ENCODE results near the gene DEK.

Gene DEK

DNA sequence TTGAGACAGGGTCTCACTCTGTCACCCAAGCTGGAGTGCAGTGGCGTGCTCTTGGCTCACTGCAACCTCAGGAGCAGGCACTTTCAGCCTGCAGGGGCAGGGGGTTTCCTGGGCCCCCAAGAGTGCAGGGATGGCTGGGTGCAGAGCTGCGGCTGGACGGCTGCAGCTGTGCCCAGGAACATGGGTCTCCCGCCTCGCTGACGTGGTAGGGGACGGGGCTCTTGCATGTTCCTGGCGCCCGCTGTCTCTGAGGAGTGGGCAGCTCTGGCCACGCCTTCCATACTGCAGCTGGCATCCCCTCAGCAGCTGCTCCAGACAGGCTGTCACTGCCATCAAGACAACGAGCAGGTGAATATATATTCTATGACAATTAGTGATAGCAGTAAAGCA lies 2.2 kb upstream of the DEK start:
- H3K27ac ChIP-seq (replicated peaks) = no peak overlapping the region
- no peak for DNase-seq (ENCODE audit: low read depth in 1 of 2, low spot score in 1 of 2)
- no peak overlapping the region for H3K4me3 ChIP-seq (replicated peaks; ENCODE audit: insufficient read depth, low read length)
- TF ChIP-seq POLR2AphosphoS5 (IDR thresholded peaks at IDR 0.05; ENCODE audit: low read depth) (no peak), SPI1 (IDR thresholded peaks at IDR 0.05; ENCODE audit: borderline replicate concordance, low read depth) (no peak), GABPA (IDR thresholded peaks at IDR 0.05; ENCODE audit: low read depth) (no peak)
- TF ChIP-seq, protein P1, sequence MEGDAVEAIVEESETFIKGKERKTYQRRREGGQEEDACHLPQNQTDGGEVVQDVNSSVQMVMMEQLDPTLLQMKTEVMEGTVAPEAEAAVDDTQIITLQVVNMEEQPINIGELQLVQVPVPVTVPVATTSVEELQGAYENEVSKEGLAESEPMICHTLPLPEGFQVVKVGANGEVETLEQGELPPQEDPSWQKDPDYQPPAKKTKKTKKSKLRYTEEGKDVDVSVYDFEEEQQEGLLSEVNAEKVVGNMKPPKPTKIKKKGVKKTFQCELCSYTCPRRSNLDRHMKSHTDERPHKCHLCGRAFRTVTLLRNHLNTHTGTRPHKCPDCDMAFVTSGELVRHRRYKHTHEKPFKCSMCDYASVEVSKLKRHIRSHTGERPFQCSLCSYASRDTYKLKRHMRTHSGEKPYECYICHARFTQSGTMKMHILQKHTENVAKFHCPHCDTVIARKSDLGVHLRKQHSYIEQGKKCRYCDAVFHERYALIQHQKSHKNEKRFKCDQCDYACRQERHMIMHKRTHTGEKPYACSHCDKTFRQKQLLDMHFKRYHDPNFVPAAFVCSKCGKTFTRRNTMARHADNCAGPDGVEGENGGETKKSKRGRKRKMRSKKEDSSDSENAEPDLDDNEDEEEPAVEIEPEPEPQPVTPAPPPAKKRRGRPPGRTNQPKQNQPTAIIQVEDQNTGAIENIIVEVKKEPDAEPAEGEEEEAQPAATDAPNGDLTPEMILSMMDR (IDR thresholded peaks at IDR 0.05; ENCODE audit: insufficient read depth, low read length) = no peak
- TF ChIP-seq, protein P2, sequence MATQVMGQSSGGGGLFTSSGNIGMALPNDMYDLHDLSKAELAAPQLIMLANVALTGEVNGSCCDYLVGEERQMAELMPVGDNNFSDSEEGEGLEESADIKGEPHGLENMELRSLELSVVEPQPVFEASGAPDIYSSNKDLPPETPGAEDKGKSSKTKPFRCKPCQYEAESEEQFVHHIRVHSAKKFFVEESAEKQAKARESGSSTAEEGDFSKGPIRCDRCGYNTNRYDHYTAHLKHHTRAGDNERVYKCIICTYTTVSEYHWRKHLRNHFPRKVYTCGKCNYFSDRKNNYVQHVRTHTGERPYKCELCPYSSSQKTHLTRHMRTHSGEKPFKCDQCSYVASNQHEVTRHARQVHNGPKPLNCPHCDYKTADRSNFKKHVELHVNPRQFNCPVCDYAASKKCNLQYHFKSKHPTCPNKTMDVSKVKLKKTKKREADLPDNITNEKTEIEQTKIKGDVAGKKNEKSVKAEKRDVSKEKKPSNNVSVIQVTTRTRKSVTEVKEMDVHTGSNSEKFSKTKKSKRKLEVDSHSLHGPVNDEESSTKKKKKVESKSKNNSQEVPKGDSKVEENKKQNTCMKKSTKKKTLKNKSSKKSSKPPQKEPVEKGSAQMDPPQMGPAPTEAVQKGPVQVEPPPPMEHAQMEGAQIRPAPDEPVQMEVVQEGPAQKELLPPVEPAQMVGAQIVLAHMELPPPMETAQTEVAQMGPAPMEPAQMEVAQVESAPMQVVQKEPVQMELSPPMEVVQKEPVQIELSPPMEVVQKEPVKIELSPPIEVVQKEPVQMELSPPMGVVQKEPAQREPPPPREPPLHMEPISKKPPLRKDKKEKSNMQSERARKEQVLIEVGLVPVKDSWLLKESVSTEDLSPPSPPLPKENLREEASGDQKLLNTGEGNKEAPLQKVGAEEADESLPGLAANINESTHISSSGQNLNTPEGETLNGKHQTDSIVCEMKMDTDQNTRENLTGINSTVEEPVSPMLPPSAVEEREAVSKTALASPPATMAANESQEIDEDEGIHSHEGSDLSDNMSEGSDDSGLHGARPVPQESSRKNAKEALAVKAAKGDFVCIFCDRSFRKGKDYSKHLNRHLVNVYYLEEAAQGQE (IDR thresholded peaks at IDR 0.05; ENCODE audit: insufficient replicate concordance, low read depth) = no peak
- H3K27me3 ChIP-seq (ENCODE audit: insufficient read depth, poor library complexity, severe bottlenecking) = no peaks in the 10 kb centered on the region

DNA sequence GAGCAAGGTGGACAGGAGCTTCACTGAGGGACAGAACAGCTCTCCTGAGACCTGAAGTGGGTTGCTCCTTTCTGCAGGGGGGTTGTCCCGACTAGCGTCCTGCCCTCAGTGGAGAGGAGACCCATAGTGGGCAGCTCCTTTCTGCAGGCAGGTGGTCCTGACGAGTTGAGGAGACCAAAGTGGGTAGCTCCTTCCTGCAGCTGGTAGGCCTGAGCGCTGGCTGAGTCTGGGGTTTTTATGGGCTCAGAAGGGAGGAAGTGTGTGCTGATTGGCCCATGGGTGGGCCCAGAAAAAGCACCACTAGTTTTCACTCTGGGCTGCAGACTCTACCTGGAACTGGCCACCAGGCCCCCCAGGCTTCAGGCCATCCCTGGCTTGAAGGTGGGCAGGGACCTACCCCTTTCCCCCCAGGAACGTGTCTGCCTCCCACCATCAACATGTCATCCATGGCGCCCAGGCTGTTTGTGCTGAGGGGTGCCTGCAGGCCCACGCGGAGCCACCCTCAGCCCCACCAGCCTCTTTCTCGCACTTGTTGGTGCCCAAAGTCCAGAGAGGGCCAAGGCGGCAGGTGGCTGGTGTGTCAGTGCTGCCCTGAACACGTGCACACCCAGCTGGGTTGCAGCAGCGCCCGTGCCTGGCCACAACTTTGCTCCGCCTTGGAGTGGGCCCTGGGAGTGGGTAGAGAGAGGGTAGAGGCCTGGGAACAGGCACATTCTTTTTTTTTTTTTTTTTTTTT lies 1.6 kb upstream of the DEK start:
- no peak for DNase-seq (ENCODE audit: low read depth in 1 of 2, low spot score in 1 of 2)
- H3K4me3 ChIP-seq (replicated peaks; ENCODE audit: insufficient read depth, low read length) = no peak overlapping the region
- H3K27me3 ChIP-seq (ENCODE audit: insufficient read depth, poor library complexity, severe bottlenecking) = no peaks in the 10 kb centered on the region
- TF ChIP-seq GABPA (IDR thresholded peaks at IDR 0.05; ENCODE audit: low read depth) (no peak), POLR2AphosphoS5 (IDR thresholded peaks at IDR 0.05; ENCODE audit: low read depth) (no peak), SPI1 (IDR thresholded peaks at IDR 0.05; ENCODE audit: borderline replicate concordance, low read depth) (no peak)
- TF ChIP-seq, protein P1 (IDR thresholded peaks at IDR 0.05; ENCODE audit: insufficient read depth, low read length) = no peak
- TF ChIP-seq, protein P2 (IDR thresholded peaks at IDR 0.05; ENCODE audit: insufficient replicate concordance, low read depth) = no peak
- no peak overlapping the region for H3K27ac ChIP-seq (replicated peaks)

DNA sequence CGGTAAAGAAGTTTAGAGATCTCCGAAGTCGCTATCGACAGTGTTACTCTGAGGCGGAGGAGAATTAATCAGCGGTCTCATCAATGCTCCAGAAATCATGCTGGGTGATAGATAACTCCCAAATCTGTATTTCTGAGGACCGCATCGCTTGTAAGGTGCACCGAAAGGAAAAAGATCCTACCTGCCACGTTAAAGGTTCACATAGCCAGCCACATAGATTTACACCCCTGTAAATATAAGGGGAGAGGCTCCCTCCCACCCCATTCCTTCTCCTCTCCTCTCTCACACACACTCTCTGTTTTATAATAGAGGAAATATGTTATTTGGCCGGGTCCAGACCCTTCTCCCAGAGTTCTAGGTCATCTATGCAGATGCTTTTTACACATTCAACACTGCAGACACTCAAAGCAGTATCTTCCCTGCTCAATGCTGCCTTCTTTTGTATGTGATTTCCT lies 620 bp upstream of the DEK start:
- Histone ChIP-seq H3K27me3 (ENCODE audit: insufficient read depth, poor library complexity, severe bottlenecking) (no peaks in the 10 kb centered on the region), H3K27ac (replicated peaks) (peak overlapping the region; percentile 73), H3K4me3 (replicated peaks; ENCODE audit: insufficient read depth, low read length) (peak overlapping the region; percentile 61)
- TF ChIP-seq GABPA (IDR thresholded peaks at IDR 0.05; ENCODE audit: low read depth) (no peak), SPI1 (IDR thresholded peaks at IDR 0.05; ENCODE audit: borderline replicate concordance, low read depth) (no peak), POLR2AphosphoS5 (IDR thresholded peaks at IDR 0.05; ENCODE audit: low read depth) (no peak)
- TF ChIP-seq, protein P1 (IDR thresholded peaks at IDR 0.05; ENCODE audit: insufficient read depth, low read length) = no peak
- TF ChIP-seq, protein P2 (IDR thresholded peaks at IDR 0.05; ENCODE audit: insufficient replicate concordance, low read depth) = no peak
- DNase-seq (ENCODE audit: low read depth in 1 of 2, low spot score in 1 of 2) = no peak
